Keratinocyte (primary cell): ENCODE data around the gene B9D1. TPM values are rescaled to one million over a fixed set of nuclear protein-coding genes. Genes with fewer than 3 reads are reported as not detected.

Experiments used
- DNase-seq: peaks from one replicate; pipeline ENCODE4 v3.0.0-alpha.2; 2011; ENCODE audit warnings: low read depth, missing footprints, low spot score
- FAIRE-seq: peaks from 2 replicates; lab custom pipeline; 2011; peaks lifted over from hg19 to GRCh38; lab: Jason Lieb, UNC
- H2AFZ ChIP-seq: 2 replicates; pipeline ENCODE4 v1.6.0; 2012; ENCODE audit warnings: low read length, control low read depth, inconsistent platforms; ENCODE audit not compliant: control insufficient read depth
- H3K27ac ChIP-seq: 2 replicates; pipeline ENCODE4 v1.5.1; 2011; ENCODE audit warnings: low read length; ENCODE audit not compliant: control insufficient read depth, insufficient read depth
- H3K27me3 ChIP-seq: 3 replicates; pipeline ENCODE4 v1.6.0; 2011; ENCODE audit warnings: low read length; ENCODE audit not compliant: control insufficient read depth, insufficient read depth; ENCODE audit errors: extremely low read depth
- H3K36me3 ChIP-seq, 2 experiments: 2 replicates in 1 of 2; 3 replicates in 1 of 2; pipeline ENCODE4 v1.5.1; 2011; ENCODE audit warnings: low read length in 2 of 2, mild to moderate bottlenecking in 1 of 2; ENCODE audit not compliant: control insufficient read depth in 2 of 2, insufficient read depth in 2 of 2; ENCODE audit errors: extremely low read depth in 1 of 2
- H3K4me1 ChIP-seq: 3 replicates; pipeline ENCODE4 v1.5.1; 2011; ENCODE audit warnings: low read length; ENCODE audit not compliant: control insufficient read depth, insufficient read depth; ENCODE audit errors: extremely low read depth
- H3K4me2 ChIP-seq: 3 replicates; pipeline ENCODE4 v1.6.0; 2011; ENCODE audit warnings: low read depth, low read length; ENCODE audit not compliant: control insufficient read depth, insufficient read depth; ENCODE audit errors: extremely low read depth
- H3K4me3 ChIP-seq, 3 experiments: fragments of 200-600 bp in 1 of 3; sonication (generic) in 1 of 3; 2 replicates in 2 of 3; 3 replicates in 1 of 3; pipeline ENCODE4 v1.5.1; 2011 to 2016; ENCODE audit warnings: low read length in 3 of 3, mild to moderate bottlenecking in 3 of 3, control low read depth in 2 of 3, inconsistent platforms in 1 of 3, low read depth in 1 of 3, mixed read lengths in 1 of 3, mixed run types in 1 of 3, moderate library complexity in 1 of 3; ENCODE audit not compliant: control insufficient read depth in 2 of 3, insufficient read depth in 2 of 3; ENCODE audit errors: extremely low read depth in 1 of 3
- H3K79me2 ChIP-seq: 2 replicates; pipeline ENCODE4 v1.6.0; 2012; ENCODE audit warnings: low read length; ENCODE audit not compliant: control insufficient read depth, insufficient read depth
- H3K9ac ChIP-seq: 3 replicates; pipeline ENCODE4 v1.6.0; 2011; ENCODE audit warnings: low read length; ENCODE audit not compliant: control insufficient read depth, insufficient read depth; ENCODE audit errors: extremely low read depth
- H3K9me1 ChIP-seq: 3 replicates; pipeline ENCODE4 v1.6.0; 2011; ENCODE audit warnings: low read length; ENCODE audit not compliant: control insufficient read depth, insufficient read depth; ENCODE audit errors: extremely low read depth
- H3K9me3 ChIP-seq: 2 replicates; pipeline ENCODE4 v1.5.1; 2012; ENCODE audit warnings: low read depth, low read length; ENCODE audit not compliant: control insufficient read depth
- H4K20me1 ChIP-seq: 3 replicates; pipeline ENCODE4 v1.6.0; 2011; ENCODE audit warnings: low read length; ENCODE audit not compliant: control insufficient read depth, insufficient read depth; ENCODE audit errors: extremely low read depth
- CTCF ChIP-seq, 3 experiments: IDR thresholded peaks in 1 of 3; conservative IDR thresholded peaks in 1 of 3; optimal IDR thresholded peaks in 1 of 3; 2 replicates in 2 of 3; 3 replicates in 1 of 3; pipeline versions ENCODE3 to v1.5.1; 2011; ENCODE audit warnings: low read length in 3 of 3, mild to moderate bottlenecking in 3 of 3, moderate library complexity in 2 of 3, control low read depth in 1 of 3, inconsistent platforms in 1 of 3; ENCODE audit not compliant: insufficient read depth in 2 of 3; ENCODE audit errors: extremely low read depth in 1 of 3
- EZH2 ChIP-seq: IDR thresholded peaks from one replicate; pipeline ENCODE4 v1.6.1; 2012; ENCODE audit warnings: inconsistent platforms, mild to moderate bottlenecking, low read length, moderate library complexity
- dilution Hi-C: fragments of 300-500 bp; cut with MboI; formaldehyde crosslinking; loops from one replicate; pipeline ENCODE4 v1.7.0; 2020; ENCODE audit warnings: low sequenced_read_pairs; ENCODE audit not compliant: extremely low pct_ligation_motif_present
- polyA plus RNA-seq, 5 experiments: library from polyadenylated mRNA; depleted of rRNA in 3 of 5; stranded (reverse) in 3 of 5; stranded (forward) in 1 of 5; unstranded in 1 of 5; fragments of >200 nt; gene quantifications; 1 replicate in 1 of 5; 2 replicates in 3 of 5; 3 replicates in 1 of 5; pipeline versions ENCODE4 v1.2.1 to v1.2.3, GENCODE V29; 2011 to 2012; ENCODE audit warnings: missing spikeins in 2 of 5, low read depth in 1 of 5, low replicate concordance in 1 of 5

The B9D1 gene
- polyA plus RNA-seq, 1 donor (not counting 4 experiments of a cell fraction or from before 2014, with no cell fraction given) = 30.3 TPM

DNA sequence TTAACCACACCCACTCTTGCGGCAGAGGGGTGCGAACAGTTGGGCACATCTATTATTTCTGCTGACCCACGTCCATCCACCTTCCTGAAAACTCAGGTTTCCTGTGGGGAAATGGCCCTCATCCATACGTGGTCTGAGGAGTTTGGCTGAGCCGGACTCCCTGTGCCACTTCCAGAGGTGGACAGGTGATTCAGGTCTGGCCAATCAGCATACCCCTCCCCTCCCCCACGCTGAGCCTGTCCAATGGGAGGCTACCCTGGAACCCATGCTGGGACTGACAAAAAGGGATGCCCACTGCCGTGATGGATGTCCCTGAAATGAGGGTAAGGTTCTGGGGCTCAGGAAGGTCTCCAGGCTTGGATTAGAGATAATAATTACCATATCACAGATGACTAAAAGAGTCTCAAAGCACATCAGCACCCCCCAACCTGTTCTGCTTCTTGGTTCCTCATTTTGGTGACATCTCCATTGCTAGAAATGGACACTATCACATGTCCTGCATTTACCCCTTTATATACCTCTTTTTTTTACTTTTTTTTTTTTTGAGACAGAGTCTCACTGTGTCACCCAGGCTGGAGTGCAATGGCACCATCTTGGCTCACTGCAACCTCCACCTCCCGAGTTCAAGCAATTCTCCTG, 10.5 kb upstream of the B9D1 start:
- FAIRE-seq (no peak), DNase-seq (no peak)
- no peaks in the 10 kb centered on the region for H3K9me1 ChIP-seq
- H2AFZ ChIP-seq = no peak overlapping the region
- H3K79me2 ChIP-seq = no peaks in the 10 kb centered on the region
- H3K9ac ChIP-seq = no peak overlapping the region
- no peak overlapping the region for H3K4me2 ChIP-seq
- TF ChIP-seq EZH2 (no peak), CTCF (optimal IDR thresholded peaks at IDR 0.05 in 1 of 3, IDR thresholded peaks at IDR 0.05 in 1 of 3, conservative IDR thresholded peaks at IDR 0.05 in 1 of 3; ENCODE audit: extremely low read depth in 1 of 3, insufficient read depth in 2 of 3, low read length in 3 of 3) (no peak)
- no peaks in the 10 kb centered on the region for H4K20me1 ChIP-seq
- H3K36me3 ChIP-seq = no peaks in the 10 kb centered on the region
- peaks cover 3% of the 10 kb centered on the region for H3K4me1 ChIP-seq
- H3K4me3 ChIP-seq = no peak overlapping the region
- H3K27me3 ChIP-seq = no peaks in the 10 kb centered on the region
- no peak overlapping the region for H3K27ac ChIP-seq
- no peaks in the 10 kb centered on the region for H3K9me3 ChIP-seq
- dilution Hi-C loops = loop anchor here (25.0 kb wide), 1 partner anchor 289 kb away; no protein-coding TSS in a partner anchor

DNA sequence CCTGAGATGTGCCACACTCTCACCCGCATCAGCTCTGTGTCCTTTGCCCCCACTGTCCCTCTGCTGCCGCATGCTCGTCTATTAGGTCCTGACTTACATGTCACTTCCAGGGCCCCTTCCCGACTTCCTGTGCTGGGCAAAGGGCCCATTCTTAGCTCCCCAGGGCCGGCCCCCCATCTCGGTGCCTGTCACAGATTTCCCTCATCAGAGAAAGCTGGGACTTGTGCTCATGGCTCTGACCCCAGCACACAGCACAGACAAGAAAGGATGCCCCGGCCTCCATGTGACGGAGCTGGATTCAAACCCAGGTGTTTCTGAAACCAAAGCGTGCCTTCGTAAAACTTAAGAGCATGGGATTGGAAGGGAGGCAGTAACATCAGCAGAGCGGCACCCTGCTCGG, 9.9 kb upstream of the B9D1 start:
- Histone ChIP-seq H2AFZ (no peak overlapping the region), H3K27me3 (no peaks in the 10 kb centered on the region), H3K9me1 (no peaks in the 10 kb centered on the region), H3K9me3 (no peaks in the 10 kb centered on the region), H3K4me3 (no peak overlapping the region), H3K9ac (no peak overlapping the region), H4K20me1 (no peaks in the 10 kb centered on the region), H3K27ac (no peak overlapping the region), H3K79me2 (no peaks in the 10 kb centered on the region), H3K4me1 (peaks cover 3% of the 10 kb centered on the region), H3K4me2 (no peak overlapping the region), H3K36me3 (no peaks in the 10 kb centered on the region)
- dilution Hi-C loops = loop anchor here (25.0 kb wide), 1 partner anchor 290 kb away; no protein-coding TSS in a partner anchor
- FAIRE-seq = no peak
- TF ChIP-seq CTCF (optimal IDR thresholded peaks at IDR 0.05 in 1 of 3, IDR thresholded peaks at IDR 0.05 in 1 of 3, conservative IDR thresholded peaks at IDR 0.05 in 1 of 3; ENCODE audit: extremely low read depth in 1 of 3, insufficient read depth in 2 of 3, low read length in 3 of 3) = no peak
- no peak for TF ChIP-seq EZH2
- no peak for DNase-seq
